ENCODE data around the gene SIVA1.
"Not testable (repeated sequence)": the region's sequence is repeated elsewhere in the genome, so short reads cannot be mapped to it uniquely, and the experiment has no call there.

Gene SIVA1

DNA sequence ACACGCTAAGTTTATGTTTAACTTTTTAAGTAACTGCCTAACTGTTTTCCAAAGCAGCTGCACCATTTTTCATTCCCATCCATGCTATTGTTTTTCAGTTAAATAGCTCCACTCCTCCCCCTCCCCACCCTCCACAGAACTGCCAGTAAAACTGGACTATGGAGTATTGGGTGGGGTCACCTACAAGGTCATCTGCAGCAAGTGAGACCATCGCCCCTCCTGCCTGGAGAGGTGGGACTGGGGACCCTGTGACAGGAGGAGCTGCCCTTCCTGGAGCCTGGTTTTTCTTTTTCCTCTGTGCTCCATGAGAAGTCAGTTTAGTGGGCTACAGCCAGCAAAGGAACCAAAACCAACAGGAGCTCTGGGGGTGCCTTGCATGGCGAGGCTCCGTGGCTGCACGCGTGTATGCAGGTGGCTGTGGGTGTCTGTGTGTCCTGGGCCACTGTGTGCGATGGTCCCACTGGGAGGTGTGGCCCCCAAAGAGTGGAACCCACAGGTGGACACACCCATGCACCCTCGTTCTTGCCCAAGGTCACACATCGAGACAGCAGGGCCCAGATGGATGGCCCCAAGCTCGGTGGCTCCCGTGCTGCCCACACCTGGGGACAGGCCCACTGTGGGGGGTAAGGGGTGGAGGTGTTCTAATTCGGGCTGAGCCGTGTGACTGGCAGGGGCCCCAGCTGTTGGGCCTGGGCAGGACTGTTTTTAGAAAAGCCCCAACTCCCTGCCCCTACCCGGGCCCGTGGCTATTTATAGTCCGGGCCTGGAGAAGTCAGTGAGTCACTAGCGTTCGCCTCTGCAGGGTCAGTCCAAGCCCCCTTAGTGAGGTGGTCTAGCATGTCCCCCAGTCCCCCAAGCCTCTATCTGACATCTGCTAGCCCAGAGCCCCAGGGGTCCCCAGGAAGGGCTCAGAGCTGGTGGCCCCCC is 31.2 kb upstream of the SIVA1 start:
- DNase-seq (ENCODE audit: low read depth) = no peak

- DNase-seq (ENCODE audit: low read depth) = no peak
These were observed 29.9 kb upstream of the SIVA1 start for GRCh38 chr14:104722938-104723650.

GRCh38 chr14:104723651-104724406 is 29.1 kb upstream of the SIVA1 start, which contains the start of gene ADSS1:
TSS of gene ADSS1 (plus strand) at chr14:104724229. CDS start at chr14:104724271, 42 bp downstream.
- DNase-seq (ENCODE audit: low read depth) = peak; percentile 16

DNA sequence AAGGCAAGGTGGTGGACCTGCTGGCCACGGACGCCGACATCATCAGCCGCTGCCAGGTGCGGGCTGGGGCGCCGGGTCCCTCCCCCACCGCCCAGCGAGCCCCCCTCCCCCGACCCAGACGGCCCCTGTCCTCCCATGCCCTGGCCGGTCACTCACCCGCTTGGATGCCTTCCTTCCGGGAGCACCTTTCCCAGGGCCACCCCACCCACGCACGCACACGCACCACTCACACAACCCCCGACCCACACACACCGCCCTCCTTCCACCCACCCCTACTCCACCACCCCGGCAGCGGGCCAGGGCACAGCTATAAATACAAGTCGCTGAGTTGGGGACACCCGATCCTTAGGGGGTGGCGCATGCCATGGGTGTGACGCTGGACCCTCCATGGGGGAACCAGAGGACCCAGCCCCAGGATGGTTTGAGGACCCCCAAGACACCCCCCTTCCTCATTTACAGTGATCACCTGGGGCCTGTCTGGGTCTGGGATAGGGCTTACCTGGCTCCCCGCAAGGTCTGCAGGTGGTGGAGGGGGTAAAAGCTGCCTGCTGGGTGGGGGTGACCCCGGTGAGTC is 28.5 kb upstream of the SIVA1 start:
- no peak for DNase-seq (ENCODE audit: low read depth)

DNA sequence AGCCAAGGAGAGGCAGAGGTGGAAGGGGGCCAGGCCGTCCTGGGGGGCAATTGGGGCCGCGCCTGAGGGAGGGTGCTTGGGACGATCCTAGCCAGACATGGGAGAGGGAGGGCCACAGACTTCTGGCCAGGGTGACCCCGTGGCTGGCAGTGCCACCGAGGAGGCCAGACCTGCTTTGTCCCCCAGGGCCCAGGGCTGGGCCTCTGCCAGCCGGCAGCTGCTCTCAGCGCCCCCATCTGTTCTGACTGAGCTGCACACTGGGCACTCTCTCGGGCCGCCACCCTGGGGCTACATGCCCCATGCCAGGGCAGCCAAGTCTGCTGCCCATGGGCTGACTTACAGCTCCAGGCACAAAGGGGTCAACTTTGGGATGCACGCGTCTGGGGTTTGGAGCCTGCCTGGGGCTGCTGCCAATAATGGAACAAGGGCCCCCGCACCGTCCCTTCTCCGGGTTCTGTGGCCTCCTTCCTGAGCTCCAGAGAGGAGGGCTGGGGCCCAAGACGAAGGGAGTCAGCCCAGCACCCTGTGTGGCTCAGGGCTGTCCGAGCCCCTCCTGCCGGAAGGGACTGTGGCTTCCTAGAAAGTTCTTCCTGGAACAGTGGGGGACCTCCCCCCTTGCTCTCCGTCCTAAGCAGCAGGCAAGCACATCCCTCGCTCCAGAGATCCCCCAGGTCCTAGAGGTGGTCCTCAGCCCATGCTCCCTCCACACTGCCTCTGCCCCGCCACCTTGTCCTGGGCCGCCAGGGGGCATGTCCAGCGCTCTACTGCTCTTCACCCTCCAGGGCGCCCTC is 27.8 kb upstream of the SIVA1 start:
- no peak for DNase-seq (ENCODE audit: low read depth)

DNA sequence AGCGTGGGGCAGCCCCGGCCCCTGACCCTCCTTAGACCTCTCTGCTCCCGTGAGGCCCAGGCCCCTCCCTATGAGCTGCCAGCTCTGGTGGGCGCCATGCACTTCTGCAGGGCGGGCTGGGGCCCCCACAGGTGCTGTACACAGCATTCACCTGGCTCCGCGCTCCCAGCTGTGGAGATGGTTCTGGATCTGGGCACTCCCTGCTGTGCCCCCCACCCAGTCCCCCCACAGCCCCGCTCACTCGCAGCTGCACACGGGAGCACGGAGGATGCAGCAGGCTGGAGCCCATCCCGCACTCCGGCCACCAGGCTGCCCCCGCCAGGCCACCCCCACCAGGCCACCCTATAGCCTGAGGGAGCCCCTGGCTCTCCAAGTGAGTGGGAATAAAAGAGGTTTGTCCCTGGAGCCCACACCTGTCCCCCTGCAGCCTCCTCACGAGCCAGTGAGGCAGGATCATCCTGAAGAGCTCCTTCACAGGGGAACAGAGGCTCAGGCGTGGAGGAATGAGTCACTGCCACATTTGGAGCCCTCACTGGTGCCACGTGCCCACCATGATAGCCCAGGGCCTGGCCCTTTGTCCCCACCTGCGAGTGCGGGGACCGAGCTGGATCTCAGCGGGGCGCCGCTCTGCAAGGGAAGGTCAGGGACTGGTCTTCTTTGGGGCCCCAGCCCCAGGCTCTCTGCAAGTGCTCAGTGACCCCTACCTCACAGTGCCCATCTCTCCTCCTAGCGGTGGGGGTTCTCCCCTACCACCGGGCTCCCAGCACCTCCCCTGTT is 27.0 kb upstream of the SIVA1 start:
- no peak for DNase-seq (ENCODE audit: low read depth)

- DNase-seq (ENCODE audit: low read depth) = no peak
These were observed 26.1 kb upstream of the SIVA1 start for GRCh38 chr14:104726600-104727451.

- no peak for DNase-seq (ENCODE audit: low read depth)
These were observed 24.3 kb upstream of the SIVA1 start for GRCh38 chr14:104728631-104729030.

DNA sequence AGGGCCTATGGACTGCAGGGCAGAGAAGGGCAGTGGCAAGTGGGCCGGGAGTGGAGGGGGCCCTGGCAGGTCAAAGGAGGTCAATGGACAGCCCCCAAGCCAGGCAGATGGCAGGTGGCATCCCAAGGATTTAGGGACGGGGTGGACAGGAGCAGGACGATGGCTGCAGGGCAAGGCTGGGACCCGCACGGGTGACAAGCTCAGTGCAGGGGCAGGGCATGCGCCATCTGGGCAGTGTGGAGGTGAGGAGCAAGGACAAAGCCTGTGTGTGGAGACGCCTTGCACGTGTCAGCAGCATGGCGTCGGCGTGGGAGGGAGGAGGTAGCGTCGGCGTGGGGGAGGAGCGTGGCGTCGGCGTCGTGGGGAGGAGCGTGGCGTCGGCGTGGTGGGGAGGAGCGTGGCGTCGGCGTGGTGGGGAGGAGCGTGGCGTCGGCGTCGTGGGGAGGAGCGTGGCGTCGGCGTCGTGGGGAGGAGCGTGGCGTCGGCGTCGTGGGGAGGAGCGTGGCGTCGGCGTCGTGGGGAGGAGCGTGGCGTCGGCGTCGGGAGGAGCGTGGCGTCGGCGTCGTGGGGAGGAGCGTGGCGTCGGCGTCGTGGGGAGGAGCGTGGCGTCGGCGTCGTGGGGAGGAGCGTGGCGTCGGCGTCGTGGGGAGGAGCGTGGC is 23.6 kb upstream of the SIVA1 start:
- not testable (repeated sequence) for DNase-seq (ENCODE audit: low read depth)

DNA sequence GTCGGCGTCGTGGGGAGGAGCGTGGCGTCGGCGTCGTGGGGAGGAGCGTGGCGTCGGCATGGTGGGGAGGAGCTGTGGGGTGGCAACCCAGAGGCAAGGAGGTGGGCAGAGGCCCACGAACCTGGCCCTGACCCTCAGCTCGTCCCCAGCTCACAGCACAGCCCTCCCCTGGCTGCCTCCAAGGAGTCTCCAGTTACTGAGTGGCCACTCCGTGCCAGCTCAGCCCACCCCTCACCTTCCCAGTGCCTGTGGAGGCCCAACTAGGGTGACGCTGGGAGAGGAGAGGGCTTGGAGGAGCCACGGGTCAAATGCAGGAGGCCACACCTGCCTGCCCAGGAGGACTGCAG is 23.1 kb upstream of the SIVA1 start:
- DNase-seq (ENCODE audit: low read depth) = no peak

- no peak for DNase-seq (ENCODE audit: low read depth)
These were observed 22.5 kb upstream of the SIVA1 start for GRCh38 chr14:104730487-104730886.

- no peak for DNase-seq (ENCODE audit: low read depth)
These were observed 21.3 kb upstream of the SIVA1 start for GRCh38 chr14:104731320-104732294.

DNA sequence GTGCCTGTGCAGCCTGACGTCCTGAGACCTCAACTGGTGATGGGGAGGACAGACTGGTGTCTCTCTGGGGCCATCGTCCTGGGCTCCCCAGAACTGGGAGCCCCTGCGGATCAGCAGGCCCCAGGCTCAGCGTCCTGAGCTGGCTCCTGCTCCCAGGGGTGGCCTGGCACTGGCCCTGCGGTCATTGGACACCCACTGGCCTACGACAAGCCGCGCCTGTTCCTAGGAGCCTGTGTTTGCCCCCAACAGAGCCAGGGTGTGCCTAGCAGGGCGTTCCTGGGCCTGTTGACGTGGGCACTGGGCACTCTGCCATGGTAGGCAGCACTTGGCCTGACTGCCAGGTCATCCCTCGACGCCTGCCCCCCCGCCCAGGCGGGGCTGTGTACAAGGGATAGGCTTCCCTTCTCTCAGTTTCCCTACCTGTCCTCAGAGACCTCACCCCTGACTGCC is 20.6 kb upstream of the SIVA1 start:
- no peak for DNase-seq (ENCODE audit: low read depth)

DNA sequence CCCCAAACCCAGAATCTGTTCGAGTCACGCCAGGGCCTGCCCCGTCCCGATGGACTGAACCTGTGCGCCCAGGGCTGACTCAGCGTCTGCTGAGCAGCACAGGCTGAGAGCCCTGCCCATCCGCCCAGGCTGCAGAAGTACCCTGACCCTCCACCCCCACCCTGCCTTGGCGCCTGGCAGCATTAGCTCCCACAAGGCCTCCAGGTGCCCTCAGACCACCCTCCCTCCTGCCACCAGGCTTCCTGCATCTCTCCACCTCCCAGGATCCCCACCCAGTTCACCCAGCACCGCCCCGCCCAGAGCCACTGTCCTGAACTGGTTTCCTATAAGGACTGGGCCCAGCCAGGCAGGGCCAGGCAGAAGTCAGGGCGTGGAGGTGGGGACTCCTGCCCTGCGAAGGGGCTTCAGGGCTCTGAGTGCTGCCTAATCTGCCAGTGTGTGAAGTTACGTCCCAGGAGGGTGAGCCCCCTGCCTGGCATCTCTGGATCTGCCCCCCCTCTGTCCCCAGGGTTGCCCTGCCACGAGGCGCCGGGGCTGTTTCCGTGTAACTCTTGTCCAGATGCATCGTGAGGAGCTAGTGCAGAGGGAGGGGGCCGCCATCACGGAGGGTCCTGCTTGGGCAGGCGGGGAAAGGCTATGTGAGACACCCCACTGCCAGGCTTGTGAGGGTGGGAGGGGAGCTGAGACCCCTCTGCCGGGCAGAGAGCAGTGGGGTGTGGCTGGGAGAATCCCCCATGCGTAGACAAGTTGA is 19.8 kb upstream of the SIVA1 start:
- no peak for DNase-seq (ENCODE audit: low read depth)

DNA sequence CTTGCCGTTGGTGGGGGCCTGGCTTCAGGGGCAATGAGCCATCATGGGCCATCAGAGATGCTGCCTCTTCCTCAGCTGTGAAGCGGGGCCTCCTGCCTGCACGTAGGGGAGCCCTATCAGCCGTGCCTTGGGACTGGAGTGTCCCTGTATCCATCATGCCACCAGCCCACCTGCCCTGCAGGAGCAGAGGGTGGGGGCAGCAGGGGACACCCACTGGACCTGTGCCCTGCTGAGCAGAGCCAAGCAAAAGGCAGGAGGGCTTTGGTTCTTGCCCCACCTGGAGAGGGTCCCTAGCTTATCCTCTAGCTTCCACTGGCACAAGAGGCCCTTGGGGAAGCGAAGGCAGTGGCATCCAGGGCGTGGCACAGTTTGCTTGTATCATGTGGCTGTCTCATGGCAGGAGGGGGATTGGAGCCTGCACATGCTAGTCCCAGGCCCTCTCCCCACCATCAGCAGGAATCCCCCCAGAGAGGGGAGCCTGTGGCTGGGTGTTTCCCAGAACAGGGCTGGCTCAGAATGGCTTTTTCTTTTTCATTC is 18.8 kb upstream of the SIVA1 start:
- no peak for DNase-seq (ENCODE audit: low read depth)

DNA sequence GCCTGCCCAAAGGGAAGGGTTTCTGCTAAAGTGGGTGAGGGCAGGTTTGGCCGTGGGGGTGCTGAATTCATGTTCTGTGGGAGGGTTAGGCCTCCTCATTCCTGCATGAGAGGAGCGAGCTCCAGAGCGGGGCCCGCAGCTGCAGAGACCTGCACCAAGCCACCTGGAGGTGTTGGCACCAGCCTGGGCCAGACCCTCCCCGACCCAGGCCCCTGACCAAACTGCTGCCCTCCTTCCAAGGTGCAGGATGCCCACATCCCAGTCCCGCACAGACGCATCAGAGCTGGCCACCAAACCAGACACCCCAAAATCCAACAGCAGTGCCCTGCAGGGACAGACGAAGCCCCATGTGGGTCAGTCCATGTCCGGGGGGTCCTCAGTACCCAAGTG is 18.4 kb upstream of the SIVA1 start:
- DNase-seq (ENCODE audit: low read depth) = no peak

Measured in stimulated activated CD8-positive, alpha-beta memory T cell treated with anti-CD3 and anti-CD28 coated beads, Interleukin-7, amount 100 ng/mL, for 24 hours (primary cell).